Stomach (tissue), 9 donors: Measurements from ENCODE around the gene STARD7. TPM values are rescaled to one million over a fixed set of nuclear protein-coding genes. Genes with fewer than 3 reads are reported as not detected.
A peak's percentile ranks its signal among the peaks of the same experiment; 100 is the strongest.

ENCODE experiments used
- DNase-seq, 2 donors: peaks; one replicate each; pipeline versions ENCODE4 v3.0.0 to v3.0.0-alpha.2; 2013 to 2019
- H3K27ac ChIP-seq, 5 donors: fragments of 200-600 bp in 4 of 5; sonication (generic) in 4 of 5; one replicate each; pipeline ENCODE4 v1.5.1; 2013 to 2019; ENCODE audit warnings: mild to moderate bottlenecking in 1 of 5, moderate library complexity in 1 of 5
- H3K27me3 ChIP-seq, 3 donors: fragments of 200-600 bp; sonication (generic); one replicate each; pipeline ENCODE4 v1.5.1; 2017 to 2019; ENCODE audit warnings: mixed run types in 1 of 3
- H3K36me3 ChIP-seq, 4 donors: fragments of 200-600 bp; sonication (generic); 1 replicate in 3 of 4; 2 replicates in 1 of 4; pipeline ENCODE4 v1.5.1; 2016 to 2019
- H3K4me1 ChIP-seq, 4 donors: fragments of 200-600 bp; sonication (generic); one replicate each; pipeline ENCODE4 v1.5.1; 2016 to 2019
- H3K4me3 ChIP-seq, 4 donors: fragments of 200-600 bp; sonication (generic) in 3 of 4; one replicate each; pipeline ENCODE4 v1.5.1; 2016 to 2019; ENCODE audit warnings: mild to moderate bottlenecking in 1 of 4
- H3K9me3 ChIP-seq, 4 donors: fragments of 200-600 bp; sonication (generic); one replicate each; pipeline ENCODE4 v1.5.1; 2016 to 2019
- CTCF ChIP-seq, 7 experiments: fragments of 450-650 bp in 4 of 7; fragments of 200-600 bp in 3 of 7; sonication (generic) in 3 of 7; IDR thresholded peaks; one replicate each; pipeline ENCODE4 v1.5.1; 2016 to 2019; ENCODE audit warnings: antibody characterized with exemption in 7 of 7, control low read depth in 2 of 7, mild to moderate bottlenecking in 1 of 7
- EP300 ChIP-seq: sonication (generic); formaldehyde crosslinking; IDR thresholded peaks from one replicate; pipeline ENCODE4 v1.6.1; 2017; ENCODE audit warnings: antibody characterized with exemption
- POLR2A ChIP-seq, 4 donors: fragments of 450-650 bp; IDR thresholded peaks; one replicate each; pipeline ENCODE4 v1.6.1; 2016; ENCODE audit warnings: antibody characterized with exemption in 4 of 4, control low read depth in 2 of 4, mild to moderate bottlenecking in 1 of 4, moderate library complexity in 1 of 4
- POLR2AphosphoS5 ChIP-seq, 3 donors: sonication (generic); formaldehyde crosslinking; IDR thresholded peaks; one replicate each; pipeline ENCODE4 v1.6.1; 2016; ENCODE audit warnings: antibody characterized with exemption in 3 of 3
- WGBS, 5 donors: extraction: QIAGEN DNeasy Blood & Tissue Kit in 3 of 5; methylation state at CpG; one replicate each; pipeline versions ENCODE4 v1.1.5 to v1.1.7; 2013 to 2018; 5-methylcytosine and 5-hydroxymethylcytosine counted together
- intact Hi-C: fragments of 100-400 bp; cut with DNase I; formaldehyde crosslinking; loops from one replicate; pipeline ENCODE4 v1.15.1; 2023; ENCODE audit warnings: low total_unique reads
- polyA plus RNA-seq, 3 donors: library from polyadenylated mRNA; stranded (reverse); fragments of 200-250 nt; gene quantifications; one replicate each; pipeline ENCODE4 v1.2.3, GENCODE V29; 2013
- total RNA-seq, 5 donors: library from RNA; depleted of rRNA; stranded (reverse); fragments of >200 nt; gene quantifications; one replicate each; pipeline versions ENCODE4 v1.1.0 to v1.2.3, GENCODE V29; 2014 to 2016
- donor health status: healthy with polysubstance abuse.
- donor health status: Bipolar disorder and iron deficiency.
- donor health status: healthy.

STARD7 gene
- total and polyA plus RNA-seq, 8 donors: 30.3 to 165 (median 48.7) TPM

GRCh38 chr2:96209729-96210085, 1.1 kb upstream of the STARD7 start:
- no peak for DNase-seq
- H3K4me1 ChIP-seq: peaks cover 25 to 48% (median 43%) of the 10 kb centered on the region in 4 donors
- 89 to 94% (median 91%) methylated on average over 4 to 9 of the region's 9 CpGs for WGBS, 5 donors
- no peaks in the 10 kb centered on the region for H3K36me3 ChIP-seq
- intact Hi-C loops: loop anchor here (10.0 kb wide), 1 partner anchor 55 kb away; the partner anchor contains the start of genes CIAO1 and TMEM127
- no peaks in the 10 kb centered on the region for H3K9me3 ChIP-seq
- H3K27me3 ChIP-seq: no peaks in the 10 kb centered on the region
- H3K27ac ChIP-seq: peak overlapping the region in 2 of 5 donors; percentile 96 to 99
- peak overlapping the region; percentile 71 to 98 (median 88) for H3K4me3 ChIP-seq
- TF ChIP-seq CTCF (IDR thresholded peaks at IDR 0.05) (no peak), EP300 (no peak), POLR2A (IDR thresholded peaks at IDR 0.05) (no peak)

DNA sequence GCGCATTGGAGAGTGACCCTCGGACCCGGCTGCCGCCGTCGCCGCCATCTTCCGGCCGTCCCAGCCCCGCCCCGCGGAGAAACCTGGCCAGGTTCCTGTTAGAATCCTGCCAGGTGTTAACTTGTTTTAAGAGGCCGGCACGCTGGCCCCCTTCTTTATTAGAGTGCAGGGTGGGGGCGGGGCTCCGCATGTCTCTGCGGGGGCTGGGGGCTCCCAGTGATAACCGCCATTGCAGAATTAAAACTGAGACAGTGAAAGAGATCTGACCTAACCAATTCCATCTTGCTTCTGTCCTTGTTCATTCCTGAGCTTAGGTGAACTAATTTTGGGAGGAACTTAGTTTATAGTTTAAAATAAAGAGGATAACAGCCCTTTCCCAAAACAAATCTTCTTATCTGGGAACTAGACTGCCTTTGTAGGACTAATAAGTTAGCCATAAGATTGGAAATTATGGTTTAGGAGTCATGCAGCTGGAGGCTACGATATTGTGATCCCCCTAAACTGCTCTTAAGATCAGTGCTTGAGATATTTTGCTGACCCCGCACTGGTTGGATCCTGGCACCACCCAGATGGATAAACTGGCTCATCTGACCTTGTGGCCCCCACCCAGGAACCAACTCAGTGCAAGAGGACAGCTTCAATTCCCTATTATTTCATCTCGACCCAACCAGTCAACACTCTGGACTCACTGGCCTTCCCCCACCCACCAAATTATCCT, 543 bp upstream of the STARD7 start:
- WGBS, 5 donors: 6 to 12% (median 7%) methylated on average over 16 to 21 of the region's 21 CpGs
- DNase-seq: peak in 1 of 2 donors; percentile 21
- Histone ChIP-seq H3K36me3 (no peaks in the 10 kb centered on the region), H3K27me3 (no peaks in the 10 kb centered on the region), H3K9me3 (no peaks in the 10 kb centered on the region), H3K27ac (peak overlapping the region; percentile 75 to 99 (median 96)), H3K4me1 (peaks cover 30 to 53% (median 48%) of the 10 kb centered on the region in 4 donors), H3K4me3 (peak overlapping the region; percentile 71 to 98 (median 88))
- peak in 1 of 3 donors; percentile 73 for TF ChIP-seq POLR2AphosphoS5 (IDR thresholded peaks at IDR 0.05)
- no peak for TF ChIP-seq POLR2A (IDR thresholded peaks at IDR 0.05)
- TF ChIP-seq CTCF (IDR thresholded peaks at IDR 0.05): no peak
- no peak for TF ChIP-seq EP300
- intact Hi-C loops: no loop called here

DNA sequence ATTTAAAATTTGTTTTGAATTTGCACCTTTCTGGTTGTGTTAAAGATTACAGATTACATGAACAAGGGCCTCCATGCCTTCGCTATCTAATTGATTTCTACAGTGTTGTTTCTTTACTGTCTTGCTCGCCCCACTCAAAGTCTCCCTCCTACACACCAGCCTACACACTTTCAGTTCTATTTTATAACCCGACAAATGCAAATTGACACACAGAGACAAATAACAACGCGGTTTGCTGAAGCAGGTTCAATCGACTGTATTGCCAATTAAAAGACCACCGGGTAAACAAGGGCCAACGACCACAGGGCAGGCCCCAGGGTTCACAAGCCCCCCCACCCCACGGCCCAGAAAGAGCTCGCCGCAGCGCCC, 869 bp downstream of the STARD7 start:
- intact Hi-C loops: no loop called here
- Histone ChIP-seq H3K9me3 (no peaks in the 10 kb centered on the region), H3K4me3 (peak overlapping the region; percentile 71 to 98 (median 88)), H3K27ac (peak overlapping the region; percentile 95 to 99 (median 96)), H3K4me1 (peaks cover 44 to 68% (median 62%) of the 10 kb centered on the region in 4 donors), H3K36me3 (no peaks in the 10 kb centered on the region), H3K27me3 (no peaks in the 10 kb centered on the region)
- 0 to 1% (median 1%) methylated on average over 12 of the region's 12 CpGs for WGBS, 5 donors
- DNase-seq: no peak
- TF ChIP-seq POLR2AphosphoS5 (IDR thresholded peaks at IDR 0.05): no peak
- no peak for TF ChIP-seq EP300
- no peak for TF ChIP-seq POLR2A (IDR thresholded peaks at IDR 0.05)
- TF ChIP-seq CTCF (IDR thresholded peaks at IDR 0.05): no peak

DNA sequence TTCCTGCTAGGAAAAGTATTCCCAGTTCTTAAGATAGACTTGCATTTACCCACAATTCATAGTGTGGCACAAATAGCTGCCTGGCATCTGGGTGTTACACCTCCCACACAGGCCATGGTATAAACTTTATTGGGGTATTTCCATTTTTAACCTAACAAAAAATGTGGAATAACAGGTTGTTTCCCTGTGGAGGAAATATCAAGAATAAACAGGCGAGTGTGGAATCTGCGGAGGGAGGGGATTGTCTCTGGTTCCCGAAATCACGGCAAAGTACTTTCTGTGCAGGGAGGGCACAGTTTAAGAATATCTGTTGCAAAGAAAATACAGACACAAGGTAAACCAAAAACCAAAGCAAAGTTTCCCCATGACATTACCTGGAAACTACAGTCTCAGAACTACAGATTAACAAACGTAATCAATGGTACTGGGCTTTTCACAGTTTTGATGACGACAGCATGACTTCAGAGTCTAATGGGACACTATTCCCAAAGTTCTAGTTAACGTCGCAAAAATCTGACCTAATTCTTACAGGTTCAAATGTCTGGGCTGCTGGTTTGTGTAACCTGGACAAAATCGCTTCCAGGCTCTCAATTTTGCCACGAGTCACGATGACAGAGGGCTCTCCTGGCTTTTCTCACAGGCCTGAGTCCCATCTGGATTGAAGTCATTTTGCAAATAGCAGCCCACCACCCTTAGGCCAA, 1.4 kb downstream of the STARD7 start:
- WGBS, 5 donors: 2 to 10% (median 7%) methylated on average over 11 of the region's 11 CpGs
- DNase-seq: peak in 1 of 2 donors; percentile 37
- Histone ChIP-seq H3K36me3 (no peaks in the 10 kb centered on the region), H3K9me3 (no peaks in the 10 kb centered on the region), H3K27ac (peak overlapping the region; percentile 64 to 99 (median 96)), H3K27me3 (no peaks in the 10 kb centered on the region), H3K4me1 (peaks cover 49 to 73% (median 67%) of the 10 kb centered on the region in 4 donors), H3K4me3 (peak overlapping the region; percentile 71 to 98 (median 88))
- TF ChIP-seq POLR2A (IDR thresholded peaks at IDR 0.05): no peak
- no peak for TF ChIP-seq EP300
- no peak for TF ChIP-seq CTCF (IDR thresholded peaks at IDR 0.05)
- no peak for TF ChIP-seq POLR2AphosphoS5 (IDR thresholded peaks at IDR 0.05)
- intact Hi-C loops: no loop called here
